LNCAP (cell line): Measurements from ENCODE around the gene CBX7.

ENCODE experiments used
- TF ChIP-seq, protein P1 (sequence below): fragments of 450-650 bp; IDR thresholded peaks from 2 replicates; pipeline ENCODE4 v1.5.1; 2017; ENCODE audit warnings: mild to moderate bottlenecking

CBX7 gene

GRCh38 chr22:39108487-39108886 lies 44.0 kb downstream of the CBX7 start:
- TF ChIP-seq, protein P1, sequence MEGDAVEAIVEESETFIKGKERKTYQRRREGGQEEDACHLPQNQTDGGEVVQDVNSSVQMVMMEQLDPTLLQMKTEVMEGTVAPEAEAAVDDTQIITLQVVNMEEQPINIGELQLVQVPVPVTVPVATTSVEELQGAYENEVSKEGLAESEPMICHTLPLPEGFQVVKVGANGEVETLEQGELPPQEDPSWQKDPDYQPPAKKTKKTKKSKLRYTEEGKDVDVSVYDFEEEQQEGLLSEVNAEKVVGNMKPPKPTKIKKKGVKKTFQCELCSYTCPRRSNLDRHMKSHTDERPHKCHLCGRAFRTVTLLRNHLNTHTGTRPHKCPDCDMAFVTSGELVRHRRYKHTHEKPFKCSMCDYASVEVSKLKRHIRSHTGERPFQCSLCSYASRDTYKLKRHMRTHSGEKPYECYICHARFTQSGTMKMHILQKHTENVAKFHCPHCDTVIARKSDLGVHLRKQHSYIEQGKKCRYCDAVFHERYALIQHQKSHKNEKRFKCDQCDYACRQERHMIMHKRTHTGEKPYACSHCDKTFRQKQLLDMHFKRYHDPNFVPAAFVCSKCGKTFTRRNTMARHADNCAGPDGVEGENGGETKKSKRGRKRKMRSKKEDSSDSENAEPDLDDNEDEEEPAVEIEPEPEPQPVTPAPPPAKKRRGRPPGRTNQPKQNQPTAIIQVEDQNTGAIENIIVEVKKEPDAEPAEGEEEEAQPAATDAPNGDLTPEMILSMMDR: no peak

- TF ChIP-seq, protein P1: no peak
These were observed 46.2 kb downstream of the CBX7 start for GRCh38 chr22:39106326-39106725.

GRCh38 chr22:39103431-39103830 lies 49.0 kb downstream of the CBX7 start:
- TF ChIP-seq, protein P1: no peak

DNA sequence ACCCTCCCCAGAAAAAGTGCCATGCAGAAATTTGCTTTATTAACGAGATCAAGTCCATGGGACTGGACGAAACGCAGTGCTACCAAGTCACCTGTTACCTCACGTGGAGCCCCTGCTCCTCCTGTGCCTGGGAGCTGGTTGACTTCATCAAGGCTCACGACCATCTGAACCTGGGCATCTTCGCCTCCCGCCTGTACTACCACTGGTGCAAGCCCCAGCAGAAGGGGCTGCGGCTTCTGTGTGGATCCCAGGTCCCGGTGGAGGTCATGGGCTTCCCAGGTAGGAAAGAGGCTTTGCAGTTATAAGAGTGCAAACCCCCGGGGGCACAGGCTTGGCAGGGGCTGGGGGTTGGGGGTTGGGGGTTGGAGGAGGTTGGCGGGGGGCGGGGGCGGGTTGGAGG lies 51.3 kb downstream of the CBX7 start:
- TF ChIP-seq, protein P1: no peak

GRCh38 chr22:39098576-39098975 lies 53.9 kb downstream of the CBX7 start:
- TF ChIP-seq, protein P1: no peak

DNA sequence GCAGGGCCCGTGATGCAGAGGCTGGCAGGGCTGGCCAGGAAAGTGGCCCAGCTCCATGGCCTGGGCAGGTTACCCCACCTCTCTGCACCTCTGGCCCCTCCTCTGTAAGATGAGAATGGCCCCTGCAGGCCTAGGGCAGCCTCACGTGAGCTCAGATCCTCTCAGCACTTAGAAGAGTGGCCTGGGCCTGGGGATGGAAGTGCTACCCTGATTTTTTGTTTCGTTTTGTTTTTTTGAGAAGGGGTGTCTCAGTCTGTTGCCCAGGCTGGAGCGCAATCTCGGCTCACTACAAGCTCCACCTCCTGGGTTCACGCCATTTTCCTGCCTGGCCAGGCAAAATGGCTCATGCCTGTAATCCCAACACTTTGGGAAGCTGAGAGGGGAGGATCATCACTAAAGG lies 54.5 kb downstream of the CBX7 start:
- TF ChIP-seq, protein P1: no peak

DNA sequence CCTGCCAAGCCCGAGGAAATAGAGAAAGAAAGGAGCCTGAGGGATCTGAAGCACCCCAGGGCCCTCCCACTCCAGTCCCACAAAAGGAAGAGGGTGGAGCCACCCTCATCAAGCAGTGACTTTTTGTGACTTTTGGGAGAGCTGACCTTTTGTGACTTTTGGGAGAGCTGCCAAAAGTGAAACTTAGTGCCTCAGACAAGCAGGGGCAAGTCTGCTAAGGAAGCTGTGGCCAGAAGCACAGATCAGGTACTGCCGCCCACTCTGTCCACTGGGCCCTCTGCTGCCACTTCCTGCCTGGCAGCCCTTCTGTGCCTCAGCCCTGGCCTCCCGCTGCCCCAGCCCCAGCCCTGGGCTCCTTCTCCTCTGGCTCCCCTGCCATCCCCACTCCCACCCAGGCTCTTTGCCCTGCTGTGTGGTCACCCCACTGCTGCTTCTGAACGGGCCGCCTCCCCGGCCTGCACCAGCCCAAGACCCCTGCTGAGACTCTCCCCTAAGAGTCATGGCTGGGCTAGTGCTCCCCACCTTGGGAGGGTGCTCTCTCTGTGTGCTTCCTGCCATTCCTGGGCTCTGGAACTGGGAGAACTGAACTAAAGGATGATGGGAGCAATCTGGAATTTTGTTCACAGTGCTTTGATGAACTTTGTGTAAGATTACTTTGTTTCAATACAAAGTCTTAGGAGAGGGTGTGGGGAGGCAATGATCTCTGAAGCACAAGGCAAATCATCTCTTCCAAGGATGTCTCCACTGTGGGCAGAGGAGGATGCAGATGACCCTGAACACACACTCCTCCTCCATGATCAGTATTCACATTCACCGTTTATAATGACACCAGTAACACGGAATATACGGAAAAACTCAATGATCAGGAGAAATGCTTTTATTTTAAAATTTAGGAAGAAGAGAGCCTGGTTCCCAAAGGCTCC lies 55.1 kb downstream of the CBX7 start, which contains the start of gene APOBEC3H:
Gene APOBEC3H (plus strand): TSS at position 147 of the 923 bp plus-strand sequence. CDS start 3,035 bp downstream, outside the sequence.
- TF ChIP-seq, protein P1: no peak
